K562 (cell line): ENCODE data around the gene GPC1. TPM values are rescaled to one million over a fixed set of nuclear protein-coding genes. Genes with fewer than 3 reads are reported as not detected.

ENCODE experiments used
- ATAC-seq: fragments of 200-7000 bp; cut with Tn5 transposase; 3 replicates; pipeline ENCODE4 v1.9.1; 2020; ENCODE audit warnings: moderate library complexity
- BruUV-seq: library from RNA; stranded (reverse); fragments of 400-500 nt; replicated peaks from 2 replicates; lab custom pipeline; 2021; lab: Mats Ljungman, UMichigan
- CTCF ChIA-PET: fragments of 300-600 bp; formaldehyde crosslinking; extraction: SDS; loops from one replicate; lab custom pipeline; 2021; ENCODE audit warnings: low intra/inter-chr PET ratio; lab: Yijun Ruan, JAX
- POLR2A ChIA-PET: fragments of 300-600, 350-650 bp; sonication (Branson Sonifier 250); formaldehyde crosslinking; extraction: SDS; loops from one replicate; lab custom pipeline; 2021; ENCODE audit warnings: antibody characterized with exemption, inconsistent platforms; lab: Yijun Ruan, JAX
- DNase-seq, 4 experiments: peaks; one replicate each; pipeline versions ENCODE4 v3.0.0 to v3.0.0-alpha.2; 2011 to 2018; ENCODE audit warnings: low spot score in 3 of 4, mixed read lengths in 3 of 4; ENCODE audit errors: extremely low read depth in 1 of 4
- FAIRE-seq: peaks from 2 replicates; lab custom pipeline; 2011; peaks lifted over from hg19 to GRCh38; lab: Jason Lieb, UNC
- H2AFZ ChIP-seq: 2 replicates; pipeline ENCODE4 v1.6.0; 2011; ENCODE audit warnings: low read depth, low read length, control low read depth, inconsistent platforms
- H3K27ac ChIP-seq: fragments of 200-600 bp; 3 replicates; pipeline ENCODE4 v1.8.0; 2011; ENCODE audit warnings: low read depth, mild to moderate bottlenecking, control low read depth, inconsistent platforms, low read length, moderate library complexity, mixed read lengths; ENCODE audit errors: extremely low read depth
- H3K27me3 ChIP-seq, 2 experiments: fragments of 300-600 bp in 1 of 2; 2 replicates in 1 of 2; 3 replicates in 1 of 2; pipeline versions ENCODE4 v1.6.0 to v1.8.0; 2011; ENCODE audit warnings: inconsistent platforms in 2 of 2, low read length in 2 of 2, mild to moderate bottlenecking in 1 of 2, mixed read lengths in 1 of 2, moderate library complexity in 1 of 2; ENCODE audit not compliant: control insufficient read depth in 2 of 2, insufficient read depth in 2 of 2
- H3K36me3 ChIP-seq: fragments of 300-600 bp; 3 replicates; pipeline ENCODE4 v1.8.0; 2011; ENCODE audit warnings: mild to moderate bottlenecking, low read length, inconsistent platforms; ENCODE audit not compliant: control insufficient read depth, insufficient read depth
- H3K4me1 ChIP-seq, 2 experiments: fragments of 200-600 bp in 1 of 2; replicated peaks in 1 of 2; 2 replicates in 1 of 2; 3 replicates in 1 of 2; pipeline versions ENCODE4 v1.5.1 to v1.8.0; 2011; ENCODE audit warnings: inconsistent platforms in 2 of 2, low read length in 2 of 2, mild to moderate bottlenecking in 1 of 2, mixed read lengths in 1 of 2, moderate library complexity in 1 of 2; ENCODE audit not compliant: control insufficient read depth in 2 of 2, insufficient read depth in 2 of 2
- H3K4me2 ChIP-seq: 2 replicates; pipeline ENCODE4 v1.6.1; 2011; ENCODE audit warnings: low read length, control low read depth, inconsistent platforms, mixed read lengths; ENCODE audit not compliant: insufficient read depth
- H3K4me3 ChIP-seq: fragments of 200-600 bp; sonication (generic), shearing (Covaris generic); 2 replicates; pipeline ENCODE4 v1.5.1; 2016; ENCODE audit warnings: control low read depth, inconsistent platforms
- H3K79me2 ChIP-seq: fragments of 200-600 bp; 3 replicates; pipeline ENCODE4 v1.8.0; 2011; ENCODE audit warnings: low read length, inconsistent platforms; ENCODE audit not compliant: control insufficient read depth, insufficient read depth
- H3K9ac ChIP-seq, 2 experiments: 2 replicates each; pipeline versions ENCODE4 v1.6.0 to v1.6.1; 2011; ENCODE audit warnings: low read depth in 2 of 2, low read length in 2 of 2, control low read depth in 1 of 2, inconsistent platforms in 1 of 2, mild to moderate bottlenecking in 1 of 2, mixed read lengths in 1 of 2; ENCODE audit not compliant: insufficient read depth in 1 of 2
- H3K9me1 ChIP-seq: one replicate; pipeline ENCODE4 v1.6.0; 2011; ENCODE audit warnings: inconsistent platforms, mild to moderate bottlenecking, low read length, moderate library complexity; ENCODE audit not compliant: control insufficient read depth, insufficient read depth
- H3K9me3 ChIP-seq: replicated peaks from 2 replicates; pipeline ENCODE4 v1.5.1; 2011; ENCODE audit warnings: low read depth, low read length, inconsistent platforms; ENCODE audit not compliant: control insufficient read depth, insufficient read depth
- H4K20me1 ChIP-seq: replicated peaks from 2 replicates; pipeline ENCODE4 v1.6.1; 2011; ENCODE audit warnings: low read length, inconsistent platforms, mixed read lengths; ENCODE audit not compliant: control insufficient read depth, insufficient read depth
- BMI1 ChIP-seq: fragments of 150-350 bp; IDR thresholded peaks from 2 replicates; pipeline ENCODE4 v1.6.1; 2014; ENCODE audit warnings: low read length
- FOS ChIP-seq: IDR thresholded peaks from 3 replicates; pipeline ENCODE4 v1.6.1; 2011; ENCODE audit not compliant: insufficient read length; ENCODE audit errors: extremely low read depth
- HMG20B ChIP-seq: fragments of 250-450 bp; sonication (Bioruptor Pico); IDR thresholded peaks from 2 replicates; pipeline ENCODE4 v1.5.0; 2021; ENCODE audit warnings: mild to moderate bottlenecking
- MTA1 ChIP-seq: fragments of 450-650 bp; IDR thresholded peaks from 2 replicates; pipeline ENCODE4 v1.6.1; 2017; ENCODE audit warnings: borderline replicate concordance
- PCBP2 ChIP-seq: fragments of 200-400 bp; formaldehyde crosslinking; IDR thresholded peaks from 2 replicates; pipeline ENCODE4 v1.6.1; 2018; ENCODE audit warnings: low read length, low read depth, mild to moderate bottlenecking, moderate library complexity; ENCODE audit not compliant: poor library complexity, severe bottlenecking
- SMARCE1 ChIP-seq: fragments of 450-650 bp; IDR thresholded peaks from 2 replicates; pipeline ENCODE4 v1.7.1; 2016; ENCODE audit warnings: mild to moderate bottlenecking
- ZBED1 ChIP-seq: IDR thresholded peaks from 2 replicates; pipeline ENCODE4 v1.6.1; 2014
- ZFP36 ChIP-seq: fragments of 150-350 bp; IDR thresholded peaks from 2 replicates; pipeline ENCODE4 v1.6.1; 2018; ENCODE audit warnings: low read length, low read depth; ENCODE audit not compliant: partially characterized antibody
- ZFX ChIP-seq: sonication (generic); formaldehyde crosslinking; IDR thresholded peaks from 2 replicates; pipeline ENCODE4 v1.8.0; 2022; ENCODE audit warnings: mild to moderate bottlenecking, missing genetic modification reagents, moderate library complexity
- ZNF175 ChIP-seq: fragments of 200-800 bp; sonication (Bioruptor generic); IDR thresholded peaks from 2 replicates; pipeline ENCODE4 v1.6.1; 2016; ENCODE audit warnings: low read depth, mild to moderate bottlenecking, missing genetic modification characterization, missing compliant biosample characterization
- ZNF263 ChIP-seq: sonication (generic); formaldehyde crosslinking; IDR thresholded peaks from 2 replicates; pipeline ENCODE4 v1.8.0; 2022; ENCODE audit warnings: mild to moderate bottlenecking, missing genetic modification reagents, borderline replicate concordance
- WGBS: fragments of 100-300 bp; shearing (Covaris generic); methylation state at CpG from one replicate; pipeline ENCODE4 v1.1.6; 2016; ENCODE audit warnings: low coverage, mixed read lengths; ENCODE audit not compliant: insufficient coverage; ENCODE audit errors: missing lambda C conversion rate; 5-methylcytosine and 5-hydroxymethylcytosine counted together
- in situ Hi-C: fragments of 300-500 bp; cut with MboI; formaldehyde crosslinking; loops from 4 replicates; pipeline ENCODE4 v1.15.0; 2018; ENCODE audit warnings: inconsistent platforms, mixed read lengths
- intact Hi-C: fragments of 100-400 bp; cut with micrococcal nuclease; formaldehyde crosslinking; loops from 2 replicates; pipeline ENCODE4 v1.14.2; 2022
- polyA plus RNA-seq, 8 experiments: library from polyadenylated mRNA; depleted of rRNA in 4 of 8; stranded (reverse) in 5 of 8; unstranded in 3 of 8; fragments of >200 nt; fragmentation: Nextera tagmentation in 2 of 8; fragmentation: Illumina TruSeq in 1 of 8; extraction: Ambion mirVana in 2 of 8; extraction: Trizol in 1 of 8; gene quantifications; 2 replicates each; pipeline versions ENCODE4 v1.2.1 to v1.2.3, GENCODE V29; 2011 to 2014; ENCODE audit warnings: inconsistent platforms in 1 of 8, missing spikeins in 1 of 8
- total RNA-seq, 7 experiments: library from RNA; depleted of rRNA in 6 of 7; stranded (reverse); fragments of >200 nt in 6 of 7; fragmentation: Illumina TruSeq in 2 of 7; extraction: Trizol in 2 of 7; gene quantifications; 2 replicates each; pipeline versions ENCODE4 v1.2.1 to v1.2.3, GENCODE V29; 2011 to 2021; ENCODE audit warnings: low replicate concordance in 1 of 7

The GPC1 gene
- total and polyA plus RNA-seq, 9 of the 15 experiments (the other 6 are each of a cell fraction or from before 2014, with no cell fraction given), result 0.07 to 0.82 (median 0.14) TPM; not detected in 3

- Histone ChIP-seq H3K27me3 (peaks cover 0 to 68% of the 10 kb centered on the region in 2 experiments; a peak in 2 of 5 replicates), H3K4me2 (no peak overlapping the region), H3K9me1 (no peaks in the 10 kb centered on the region), H3K4me1 (peaks cover 0 to 13% of the 10 kb centered on the region in 2 experiments; a peak in 2 of 5 replicates), H3K9me3 (no peaks in the 10 kb centered on the region), H3K27ac (no peak overlapping the region), H4K20me1 (no peaks in the 10 kb centered on the region; the same call in none of the 2 replicates), H3K36me3 (no peaks in the 10 kb centered on the region), H3K79me2 (no peaks in the 10 kb centered on the region), H2AFZ (no peak overlapping the region), H3K4me3 (no peak overlapping the region), H3K9ac (no peak overlapping the region)
- intact Hi-C loops, result no loop called here
- in situ Hi-C loops, result no loop called here
- WGBS, result 5% methylated on average over 6 of the region's 17 CpGs
- TF ChIP-seq ZFP36, result no peak
- TF ChIP-seq FOS, result no peak
- no peak for TF ChIP-seq PCBP2
- TF ChIP-seq ZNF175 (CRISPR knock-in tag), result no peak
- no peak for TF ChIP-seq MTA1
- no peak for TF ChIP-seq SMARCE1
- TF ChIP-seq BMI1, result no peak
- TF ChIP-seq ZNF263 (CRISPR knock-in tag), result no peak
- no peak for TF ChIP-seq HMG20B (CRISPR knock-in tag)
- TF ChIP-seq ZFX (CRISPR knock-in tag), result no peak
- no peak for TF ChIP-seq ZBED1
- no TSS peak for BruUV-seq
- DNase-seq, result no peak
- POLR2A ChIA-PET, result interaction anchor here (0.6 kb wide), 1 partner anchor 214 kb away, joined by 3 read pairs; no protein-coding TSS in a partner anchor
- CTCF ChIA-PET, result no interaction called here
- no peak for ATAC-seq
- FAIRE-seq, result no peak
These were observed 8.4 kb downstream of the GPC1 start for GRCh38 chr2:240443891-240444301.
